SK-N-SH treated with all-trans-retinoic acid at 6 μM for 48 hours (cell line): Measurements from ENCODE around the gene GALNT6.

Experiments
- ATAC-seq: fragments of 200-7000 bp; cut with Tn5 transposase; 3 replicates; pipeline ENCODE4 v1.9.1; 2020; ENCODE audit warnings: mild to moderate bottlenecking, moderate library complexity
- ARNTL ChIP-seq: fragments of 450-650 bp; formaldehyde crosslinking; IDR thresholded peaks from 2 replicates; pipeline ENCODE4 v1.5.0; 2020; ENCODE audit warnings: low read depth, mild to moderate bottlenecking, moderate library complexity, borderline replicate concordance
- CSDC2 ChIP-seq: fragments of 250-450 bp; sonication (Bioruptor Pico); IDR thresholded peaks from 2 replicates; pipeline ENCODE4 v1.5.0; 2020; ENCODE audit warnings: mild to moderate bottlenecking, moderate library complexity
- ESRRG ChIP-seq: fragments of 250-450 bp; sonication (Bioruptor Pico); IDR thresholded peaks from 2 replicates; pipeline ENCODE4 v1.6.1; 2021; ENCODE audit warnings: mild to moderate bottlenecking
- GLIS3 ChIP-seq: fragments of 250-450 bp; sonication (Bioruptor Pico); IDR thresholded peaks from 2 replicates; pipeline ENCODE4 v1.5.0; 2020; ENCODE audit warnings: mild to moderate bottlenecking, moderate library complexity
- ISL1 ChIP-seq: fragments of 250-450 bp; sonication (Bioruptor Pico); IDR thresholded peaks from 2 replicates; pipeline ENCODE4 v2.1.2; 2022; ENCODE audit warnings: mild to moderate bottlenecking, moderate library complexity
- RARB ChIP-seq: fragments of 250-450 bp; sonication (Bioruptor Pico); IDR thresholded peaks from 2 replicates; pipeline ENCODE4 v1.8.0; 2021; ENCODE audit warnings: mild to moderate bottlenecking, moderate library complexity
- SNAI2 ChIP-seq: fragments of 250-450 bp; sonication (Bioruptor Pico); IDR thresholded peaks from 2 replicates; pipeline ENCODE4 v1.5.0; 2020; ENCODE audit warnings: mild to moderate bottlenecking, moderate library complexity
- TCF4 ChIP-seq: fragments of 250-450 bp; sonication (Bioruptor Pico); IDR thresholded peaks from 2 replicates; pipeline ENCODE4 v1.8.0; 2021; ENCODE audit warnings: mild to moderate bottlenecking, moderate library complexity, borderline replicate concordance
- TOX ChIP-seq: fragments of 250-450 bp; sonication (Bioruptor Pico); IDR thresholded peaks from 2 replicates; pipeline ENCODE4 v1.8.0; 2021; ENCODE audit warnings: mild to moderate bottlenecking, moderate library complexity, borderline replicate concordance
- ZC3H10 ChIP-seq: fragments of 250-450 bp; sonication (Bioruptor Pico); IDR thresholded peaks from 2 replicates; pipeline ENCODE4 v1.5.1; 2021; ENCODE audit warnings: mild to moderate bottlenecking, moderate library complexity
- ZFP3 ChIP-seq: fragments of 250-450 bp; sonication (Bioruptor Pico); IDR thresholded peaks from 2 replicates; pipeline ENCODE4 v1.5.0; 2020; ENCODE audit warnings: mild to moderate bottlenecking, moderate library complexity
- ZFP30 ChIP-seq: fragments of 450-650 bp; formaldehyde crosslinking; IDR thresholded peaks from 2 replicates; pipeline ENCODE4 v1.5.0; 2022; ENCODE audit warnings: mild to moderate bottlenecking, moderate library complexity
- ZNF565 ChIP-seq: fragments of 450-650 bp; formaldehyde crosslinking; conservative IDR thresholded peaks from 2 replicates; pipeline ENCODE4 v1.5.0; 2020; ENCODE audit warnings: low read depth, mild to moderate bottlenecking, moderate library complexity
- ZNF8 ChIP-seq: fragments of 450-650 bp; formaldehyde crosslinking; IDR thresholded peaks from 2 replicates; pipeline ENCODE4 v1.5.0; 2020; ENCODE audit warnings: mild to moderate bottlenecking, moderate library complexity
- TF ChIP-seq, protein P1 (sequence below): fragments of 250-450 bp; sonication (Bioruptor Pico); IDR thresholded peaks from 2 replicates; pipeline ENCODE4 v1.5.0; 2020; ENCODE audit warnings: mild to moderate bottlenecking, moderate library complexity
- TF ChIP-seq, protein P2 (sequence below): fragments of 250-450 bp; sonication (Bioruptor Pico); IDR thresholded peaks from 2 replicates; pipeline ENCODE4 v1.8.0; 2021; ENCODE audit warnings: low read depth, mild to moderate bottlenecking, moderate library complexity, borderline replicate concordance
- TF ChIP-seq, protein P3 (sequence below): fragments of 250-450 bp; sonication (Bioruptor Pico); IDR thresholded peaks from 2 replicates; pipeline ENCODE4 v1.5.1; 2020; ENCODE audit warnings: low read depth, mild to moderate bottlenecking, moderate library complexity
- TF ChIP-seq, protein P4 (sequence below): fragments of 250-450 bp; sonication (Bioruptor Pico); IDR thresholded peaks from 2 replicates; pipeline ENCODE4 v1.5.1; 2021; ENCODE audit warnings: mild to moderate bottlenecking, moderate library complexity

The GALNT6 gene

DNA sequence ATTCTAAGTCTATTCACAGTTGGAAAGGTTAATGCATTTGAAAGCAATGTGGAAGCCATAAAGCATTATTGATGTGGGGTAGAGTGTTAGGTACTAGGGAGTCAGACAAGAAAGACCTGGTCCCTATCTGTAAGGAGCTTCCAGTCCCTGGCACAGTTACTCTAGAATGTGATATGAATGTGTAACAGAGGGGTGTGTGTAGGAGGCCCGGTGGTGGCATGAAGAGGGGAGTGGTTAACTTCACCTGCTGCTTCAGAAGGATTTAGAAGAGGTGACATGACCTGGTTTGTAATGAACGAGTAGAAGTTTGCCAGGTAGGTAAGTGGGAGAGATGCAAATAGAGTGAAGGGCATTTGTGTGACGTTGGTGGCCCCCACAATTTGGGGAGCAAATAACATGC, 15.1 kb upstream of the GALNT6 start:
- no peak for ATAC-seq
- TF ChIP-seq ESRRG (no peak), ZFP30 (CRISPR knock-in tag) (no peak), ZNF8 (no peak), ZC3H10 (CRISPR knock-in tag) (no peak), ZNF565 (CRISPR knock-in tag) (no peak), RARB (no peak), TOX (CRISPR knock-in tag) (no peak), SNAI2 (CRISPR knock-in tag) (no peak), ISL1 (CRISPR knock-in tag) (no peak), CSDC2 (no peak), ARNTL (CRISPR knock-in tag) (no peak), ZFP3 (no peak)
- TF ChIP-seq, protein P1, sequence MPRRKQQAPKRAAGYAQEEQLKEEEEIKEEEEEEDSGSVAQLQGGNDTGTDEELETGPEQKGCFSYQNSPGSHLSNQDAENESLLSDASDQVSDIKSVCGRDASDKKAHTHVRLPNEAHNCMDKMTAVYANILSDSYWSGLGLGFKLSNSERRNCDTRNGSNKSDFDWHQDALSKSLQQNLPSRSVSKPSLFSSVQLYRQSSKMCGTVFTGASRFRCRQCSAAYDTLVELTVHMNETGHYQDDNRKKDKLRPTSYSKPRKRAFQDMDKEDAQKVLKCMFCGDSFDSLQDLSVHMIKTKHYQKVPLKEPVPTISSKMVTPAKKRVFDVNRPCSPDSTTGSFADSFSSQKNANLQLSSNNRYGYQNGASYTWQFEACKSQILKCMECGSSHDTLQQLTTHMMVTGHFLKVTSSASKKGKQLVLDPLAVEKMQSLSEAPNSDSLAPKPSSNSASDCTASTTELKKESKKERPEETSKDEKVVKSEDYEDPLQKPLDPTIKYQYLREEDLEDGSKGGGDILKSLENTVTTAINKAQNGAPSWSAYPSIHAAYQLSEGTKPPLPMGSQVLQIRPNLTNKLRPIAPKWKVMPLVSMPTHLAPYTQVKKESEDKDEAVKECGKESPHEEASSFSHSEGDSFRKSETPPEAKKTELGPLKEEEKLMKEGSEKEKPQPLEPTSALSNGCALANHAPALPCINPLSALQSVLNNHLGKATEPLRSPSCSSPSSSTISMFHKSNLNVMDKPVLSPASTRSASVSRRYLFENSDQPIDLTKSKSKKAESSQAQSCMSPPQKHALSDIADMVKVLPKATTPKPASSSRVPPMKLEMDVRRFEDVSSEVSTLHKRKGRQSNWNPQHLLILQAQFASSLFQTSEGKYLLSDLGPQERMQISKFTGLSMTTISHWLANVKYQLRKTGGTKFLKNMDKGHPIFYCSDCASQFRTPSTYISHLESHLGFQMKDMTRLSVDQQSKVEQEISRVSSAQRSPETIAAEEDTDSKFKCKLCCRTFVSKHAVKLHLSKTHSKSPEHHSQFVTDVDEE (CRISPR knock-in tag): no peak
- TF ChIP-seq, protein P2, sequence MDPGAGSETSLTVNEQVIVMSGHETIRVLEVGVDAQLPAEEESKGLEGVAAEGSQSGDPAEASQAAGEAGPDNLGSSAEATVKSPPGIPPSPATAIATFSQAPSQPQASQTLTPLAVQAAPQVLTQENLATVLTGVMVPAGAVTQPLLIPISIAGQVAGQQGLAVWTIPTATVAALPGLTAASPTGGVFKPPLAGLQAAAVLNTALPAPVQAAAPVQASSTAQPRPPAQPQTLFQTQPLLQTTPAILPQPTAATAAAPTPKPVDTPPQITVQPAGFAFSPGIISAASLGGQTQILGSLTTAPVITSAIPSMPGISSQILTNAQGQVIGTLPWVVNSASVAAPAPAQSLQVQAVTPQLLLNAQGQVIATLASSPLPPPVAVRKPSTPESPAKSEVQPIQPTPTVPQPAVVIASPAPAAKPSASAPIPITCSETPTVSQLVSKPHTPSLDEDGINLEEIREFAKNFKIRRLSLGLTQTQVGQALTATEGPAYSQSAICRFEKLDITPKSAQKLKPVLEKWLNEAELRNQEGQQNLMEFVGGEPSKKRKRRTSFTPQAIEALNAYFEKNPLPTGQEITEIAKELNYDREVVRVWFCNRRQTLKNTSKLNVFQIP: no peak
- TF ChIP-seq, protein P3, sequence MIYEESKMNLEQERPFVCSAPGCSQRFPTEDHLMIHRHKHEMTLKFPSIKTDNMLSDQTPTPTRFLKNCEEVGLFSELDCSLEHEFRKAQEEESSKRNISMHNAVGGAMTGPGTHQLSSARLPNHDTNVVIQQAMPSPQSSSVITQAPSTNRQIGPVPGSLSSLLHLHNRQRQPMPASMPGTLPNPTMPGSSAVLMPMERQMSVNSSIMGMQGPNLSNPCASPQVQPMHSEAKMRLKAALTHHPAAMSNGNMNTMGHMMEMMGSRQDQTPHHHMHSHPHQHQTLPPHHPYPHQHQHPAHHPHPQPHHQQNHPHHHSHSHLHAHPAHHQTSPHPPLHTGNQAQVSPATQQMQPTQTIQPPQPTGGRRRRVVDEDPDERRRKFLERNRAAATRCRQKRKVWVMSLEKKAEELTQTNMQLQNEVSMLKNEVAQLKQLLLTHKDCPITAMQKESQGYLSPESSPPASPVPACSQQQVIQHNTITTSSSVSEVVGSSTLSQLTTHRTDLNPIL (CRISPR knock-in tag): no peak
- TF ChIP-seq, protein P4, sequence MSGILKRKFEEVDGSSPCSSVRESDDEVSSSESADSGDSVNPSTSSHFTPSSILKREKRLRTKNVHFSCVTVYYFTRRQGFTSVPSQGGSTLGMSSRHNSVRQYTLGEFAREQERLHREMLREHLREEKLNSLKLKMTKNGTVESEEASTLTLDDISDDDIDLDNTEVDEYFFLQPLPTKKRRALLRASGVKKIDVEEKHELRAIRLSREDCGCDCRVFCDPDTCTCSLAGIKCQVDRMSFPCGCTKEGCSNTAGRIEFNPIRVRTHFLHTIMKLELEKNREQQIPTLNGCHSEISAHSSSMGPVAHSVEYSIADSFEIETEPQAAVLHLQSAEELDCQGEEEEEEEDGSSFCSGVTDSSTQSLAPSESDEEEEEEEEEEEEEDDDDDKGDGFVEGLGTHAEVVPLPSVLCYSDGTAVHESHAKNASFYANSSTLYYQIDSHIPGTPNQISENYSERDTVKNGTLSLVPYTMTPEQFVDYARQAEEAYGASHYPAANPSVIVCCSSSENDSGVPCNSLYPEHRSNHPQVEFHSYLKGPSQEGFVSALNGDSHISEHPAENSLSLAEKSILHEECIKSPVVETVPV: no peak

DNA sequence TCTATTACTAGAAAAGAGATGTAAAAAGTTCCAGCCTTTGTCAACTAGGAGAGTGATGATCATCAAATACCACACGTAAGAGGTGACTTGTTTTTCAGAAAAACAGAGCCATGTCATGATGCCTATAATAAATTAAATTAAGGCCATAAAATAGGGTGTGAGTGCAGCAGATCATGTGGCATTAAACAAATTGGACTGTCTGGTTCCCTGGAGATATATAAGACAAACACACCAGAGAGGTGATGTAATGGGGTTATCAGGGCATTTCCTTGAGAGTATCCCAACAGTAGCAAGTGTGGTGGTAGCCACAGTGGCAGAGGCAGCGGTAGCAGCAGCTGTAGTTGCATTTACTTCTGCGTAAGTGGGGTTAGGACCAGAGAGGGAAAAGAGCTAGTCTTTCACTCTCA, 14.6 kb upstream of the GALNT6 start:
- TF ChIP-seq, protein P3 (CRISPR knock-in tag): peak; percentile 88
- TF ChIP-seq, protein P4: 0 out of 2 replicates have a peak, but pooled peaks have one; percentile 63
- 0 out of 2 replicates have a peak, but pooled peaks have one; percentile 31 for TF ChIP-seq ZNF8
- 0 out of 2 replicates have a peak, but pooled peaks have one; percentile 48 for TF ChIP-seq SNAI2 (CRISPR knock-in tag)
- TF ChIP-seq ZNF565 (CRISPR knock-in tag): no peak
- TF ChIP-seq RARB: no peak
- TF ChIP-seq GLIS3 (CRISPR knock-in tag): peak; percentile 54; the same call in 1 of the 2 replicates
- 0 out of 2 replicates have a peak, but pooled peaks have one; percentile 53 for TF ChIP-seq CSDC2
- peak; percentile 88 for TF ChIP-seq ISL1 (CRISPR knock-in tag)
- TF ChIP-seq, protein P1 (CRISPR knock-in tag): peak; percentile 95; the same call in 1 of the 2 replicates
- TF ChIP-seq TCF4 (CRISPR knock-in tag): peak; percentile 91
- TF ChIP-seq ESRRG: no peak
- ATAC-seq: peak; percentile 45; the same call in 2 of the 3 replicates
